HK-2 (cell line): ENCODE results near the gene NUP98.
"Not testable (repeated sequence)": the region's sequence is repeated elsewhere in the genome, so short reads cannot be mapped to it uniquely, and the experiment has no call there.

Experiments
- DNase-seq: peaks from one replicate; pipeline ENCODE4 v3.0.0-alpha.2; 2018; ENCODE audit not compliant: unreplicated experiment

NUP98 gene

DNA sequence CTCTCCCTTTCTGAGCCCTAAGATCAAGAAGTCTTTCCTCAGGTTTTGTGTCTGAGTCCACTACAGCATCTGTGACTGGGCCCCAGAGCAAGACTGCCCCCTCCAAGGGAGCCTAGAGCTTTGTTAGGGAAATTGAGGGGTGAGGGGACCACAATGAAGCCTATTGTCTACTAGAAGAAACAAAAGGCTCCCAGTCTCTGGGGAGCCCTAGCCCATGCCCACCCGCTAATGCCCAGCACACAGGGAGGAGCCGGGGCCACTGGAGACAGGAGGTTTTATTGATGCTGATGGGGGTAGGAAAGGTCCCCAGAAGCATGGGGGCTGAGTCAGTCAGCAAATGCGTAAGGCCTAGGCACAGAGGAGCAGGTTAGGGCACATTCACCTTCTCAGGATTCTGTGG lies 29.4 kb upstream of the NUP98 start:
- DNase-seq: no peak

DNA sequence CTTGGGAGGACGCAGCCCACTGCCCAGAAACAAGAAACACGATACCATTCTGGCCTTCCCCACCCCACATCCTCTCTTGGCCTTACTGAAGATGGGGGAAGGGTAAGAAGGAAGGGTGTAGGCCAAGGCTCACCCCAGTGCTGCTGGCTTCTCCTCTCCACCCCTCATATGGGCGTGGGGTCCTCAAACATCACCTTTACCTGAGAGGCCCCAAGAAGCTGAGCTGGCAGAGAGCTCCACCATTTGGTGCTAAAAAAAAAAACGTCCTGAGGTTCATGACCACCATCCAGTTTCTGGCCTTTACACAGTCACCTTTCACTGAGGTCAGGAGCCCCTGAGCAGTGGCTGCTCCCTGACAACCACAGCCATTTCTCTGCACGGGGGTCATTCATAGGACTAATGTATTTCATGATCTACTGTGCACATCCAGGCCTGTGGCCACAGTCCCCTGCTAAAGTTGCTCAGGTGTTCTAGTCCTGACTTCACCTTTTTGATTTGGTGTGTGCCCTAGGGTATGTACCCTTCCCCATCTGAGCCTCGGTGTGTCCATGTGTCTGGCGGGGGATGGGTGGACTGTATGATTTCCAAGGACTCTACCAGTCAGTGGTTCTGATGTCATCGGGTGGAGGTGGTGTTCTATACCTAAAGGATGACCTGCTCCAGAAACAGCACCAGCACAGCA lies 28.3 kb upstream of the NUP98 start:
- DNase-seq: no peak

DNA sequence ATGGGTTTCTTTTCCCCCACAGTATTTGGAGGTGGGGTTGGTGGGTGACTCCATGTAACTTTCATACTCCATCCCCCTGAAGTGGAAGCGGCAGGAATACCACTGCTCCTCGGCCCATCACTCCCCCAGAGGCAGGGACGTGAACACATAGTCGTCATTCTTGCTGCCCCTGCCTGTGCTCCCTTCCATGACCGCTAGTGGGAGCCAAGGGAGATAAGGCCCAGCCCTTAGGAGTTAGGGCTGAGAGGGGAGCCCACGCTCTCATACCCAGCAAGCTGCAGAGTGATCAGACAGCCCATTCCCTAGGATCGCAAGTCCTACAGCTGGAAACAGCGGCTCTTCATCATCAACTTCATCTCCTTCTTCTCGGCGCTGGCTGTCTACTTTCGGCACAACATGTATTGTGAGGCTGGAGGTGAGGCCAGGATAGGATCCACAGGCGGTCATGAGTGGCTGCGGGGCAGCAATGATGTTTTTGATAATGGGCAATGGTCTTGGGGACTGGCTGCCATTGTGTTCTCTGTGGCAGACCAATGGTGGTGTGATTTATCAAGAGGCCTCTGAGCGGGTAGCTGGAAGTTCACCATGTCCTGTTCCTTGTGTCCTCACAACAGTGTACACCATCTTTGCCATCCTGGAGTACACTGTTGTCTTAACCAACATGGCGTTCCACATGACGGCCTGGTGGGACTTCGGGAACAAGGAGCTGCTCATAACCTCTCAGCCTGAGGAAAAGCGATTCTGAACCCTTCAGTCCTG lies 27.5 kb upstream of the NUP98 start:
- no peak for DNase-seq

DNA sequence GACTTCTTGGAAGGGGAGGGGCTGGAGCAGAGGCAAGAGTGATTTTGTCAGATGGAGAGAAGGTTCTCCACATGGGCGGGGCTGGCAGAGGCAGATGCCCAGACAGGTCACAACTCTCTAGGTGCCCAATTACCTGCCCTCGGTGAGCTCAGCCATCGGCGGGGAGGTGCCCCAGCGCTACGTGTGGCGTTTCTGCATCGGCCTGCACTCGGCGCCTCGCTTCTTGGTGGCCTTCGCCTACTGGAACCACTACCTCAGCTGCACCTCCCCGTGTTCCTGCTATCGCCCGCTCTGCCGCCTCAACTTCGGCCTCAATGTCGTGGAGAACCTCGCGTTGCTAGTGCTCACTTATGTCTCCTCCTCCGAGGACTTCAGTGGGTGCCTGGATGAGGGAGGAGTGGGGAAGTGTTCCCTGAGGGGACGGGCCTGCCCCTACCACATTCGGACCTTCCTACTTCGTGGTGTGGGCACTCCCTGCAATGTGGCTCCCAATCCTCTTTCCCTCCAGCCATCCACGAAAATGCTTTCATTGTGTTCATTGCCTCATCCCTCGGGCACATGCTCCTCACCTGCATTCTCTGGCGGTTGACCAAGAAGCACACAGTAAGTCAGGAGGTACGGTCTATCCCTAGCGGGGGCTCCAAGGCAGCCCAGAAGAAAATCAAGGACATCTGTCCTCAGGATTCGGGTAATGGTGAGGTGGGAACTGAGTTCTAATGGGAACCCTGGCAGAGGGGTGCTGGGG lies 26.6 kb upstream of the NUP98 start:
- DNase-seq: no peak

DNA sequence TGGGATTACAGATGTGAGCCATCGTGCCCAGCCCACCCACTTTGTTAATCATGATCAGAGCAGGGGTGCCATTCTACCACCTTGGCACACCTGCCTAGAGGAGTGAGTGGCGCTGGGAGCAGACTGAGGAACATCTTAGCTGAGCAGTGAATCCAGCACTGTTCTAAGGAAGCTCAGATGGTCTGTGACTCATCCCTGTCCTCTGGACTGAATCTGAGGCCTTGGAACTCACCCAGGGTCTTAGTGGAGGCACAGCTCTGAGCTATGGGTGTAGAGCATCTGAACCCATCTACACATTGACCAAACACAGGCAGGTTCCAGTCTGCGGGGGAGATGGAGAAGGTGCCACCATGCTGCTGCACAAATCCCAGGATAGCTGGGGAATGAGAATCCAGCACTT lies 25.9 kb upstream of the NUP98 start:
- no peak for DNase-seq

DNA sequence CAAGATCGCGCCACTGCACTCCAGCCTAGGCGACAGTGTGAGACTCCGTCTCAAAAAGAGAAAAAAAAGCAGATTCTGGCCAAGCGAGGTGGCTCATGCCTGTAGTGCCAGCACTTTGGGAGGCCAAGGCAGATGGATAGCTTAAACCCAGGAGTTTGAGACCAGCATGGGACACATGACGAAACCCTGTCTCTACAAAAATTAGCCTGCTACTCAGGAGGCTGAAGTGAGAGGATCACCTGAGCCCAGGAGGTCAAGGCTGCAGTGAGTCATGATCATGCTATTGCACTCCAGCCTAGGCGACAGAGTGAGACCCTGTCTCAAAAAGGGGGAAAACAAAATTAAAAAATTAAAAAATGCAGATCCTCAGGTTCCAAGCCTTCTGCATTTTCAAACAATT lies 25.0 kb upstream of the NUP98 start:
- no peak for DNase-seq

DNA sequence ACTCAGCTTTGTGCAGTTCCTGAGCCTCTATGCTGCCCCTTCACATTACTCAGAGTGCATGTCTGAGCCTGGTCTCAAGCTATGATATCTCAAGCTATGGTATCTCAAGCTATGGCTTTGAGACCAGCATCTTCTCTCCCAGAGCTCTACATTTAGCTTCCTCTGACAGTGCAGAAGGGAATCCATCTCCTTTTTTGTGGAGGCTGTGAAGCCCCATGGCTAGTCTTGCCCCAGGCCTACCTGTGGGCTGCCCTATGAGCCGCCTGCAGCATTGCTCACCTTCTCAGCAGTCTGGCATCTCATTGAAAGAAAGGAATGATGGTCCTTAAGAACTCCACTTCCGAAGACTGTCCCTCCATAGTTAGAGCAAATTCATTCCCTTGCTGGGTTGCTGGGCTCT lies 23.6 kb upstream of the NUP98 start:
- no peak for DNase-seq

DNA sequence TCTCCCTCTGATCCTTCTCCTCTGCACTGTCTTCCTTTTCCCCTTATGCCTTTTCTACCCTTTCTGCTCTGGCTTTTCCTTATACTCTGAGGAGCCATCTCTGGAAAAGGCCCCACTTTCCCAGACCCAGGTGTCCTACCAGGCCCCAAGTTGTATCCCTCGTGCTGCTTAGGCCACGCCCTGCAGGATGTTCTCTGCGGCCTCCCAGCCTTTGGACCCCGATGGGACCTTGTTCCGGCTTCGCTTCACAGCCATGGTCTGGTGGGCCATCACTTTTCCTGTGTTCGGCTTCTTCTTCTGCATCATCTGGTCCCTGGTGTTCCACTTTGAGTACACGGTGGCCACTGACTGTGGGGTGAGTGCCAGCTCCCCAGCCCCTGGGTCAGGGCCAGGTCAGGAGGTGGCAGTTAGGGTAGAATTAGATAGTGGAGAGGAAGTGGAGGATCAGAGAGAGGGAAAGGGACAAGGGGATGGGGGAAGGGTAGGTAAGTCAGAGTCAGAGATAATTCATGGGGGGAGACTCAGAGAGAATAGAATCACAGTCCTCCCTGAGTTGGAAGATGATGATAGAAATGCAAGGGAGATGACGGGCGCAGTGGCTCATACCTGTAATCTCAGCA lies 19.9 kb upstream of the NUP98 start:
- DNase-seq: no peak

DNA sequence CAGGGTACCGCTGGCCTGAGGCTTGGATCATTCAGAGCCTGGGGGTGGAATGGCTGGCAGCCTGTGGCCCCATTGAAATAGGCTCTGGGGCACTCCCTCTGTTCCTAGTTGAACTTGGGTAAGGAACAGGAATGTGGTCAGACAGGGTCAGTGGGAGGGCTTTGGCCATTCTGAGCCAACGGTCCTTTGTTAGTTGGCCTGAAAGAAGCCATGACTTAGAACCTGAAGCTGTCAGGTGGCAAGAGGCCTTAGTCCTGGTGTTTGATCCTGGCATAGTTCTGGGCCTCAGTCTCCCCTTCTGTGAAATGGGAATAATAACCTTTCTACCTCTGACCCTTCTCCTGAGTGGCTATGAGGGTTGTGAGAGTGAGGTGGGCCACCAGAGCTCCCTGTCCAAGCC lies 19.3 kb upstream of the NUP98 start:
- DNase-seq: no peak

DNA sequence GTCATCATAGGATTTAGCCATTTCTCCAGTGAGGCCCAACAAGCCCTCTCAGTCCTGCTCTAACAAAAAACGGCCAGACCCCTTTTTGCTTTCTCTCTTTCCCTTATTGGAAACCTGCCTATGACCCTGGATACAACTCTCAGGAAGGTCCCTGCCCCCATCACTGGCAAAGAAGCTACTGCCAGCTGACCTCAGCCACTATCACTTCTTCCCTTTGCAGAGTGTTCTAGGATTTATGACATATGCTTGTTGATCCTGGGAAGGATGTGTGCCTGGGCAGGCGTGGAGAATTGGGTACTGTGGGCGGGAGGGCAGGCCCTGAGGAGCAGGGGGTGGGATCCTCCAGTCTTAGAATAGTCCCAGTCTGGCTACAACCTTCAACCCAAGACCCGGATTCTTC lies 18.5 kb upstream of the NUP98 start:
- DNase-seq: no peak

DNA sequence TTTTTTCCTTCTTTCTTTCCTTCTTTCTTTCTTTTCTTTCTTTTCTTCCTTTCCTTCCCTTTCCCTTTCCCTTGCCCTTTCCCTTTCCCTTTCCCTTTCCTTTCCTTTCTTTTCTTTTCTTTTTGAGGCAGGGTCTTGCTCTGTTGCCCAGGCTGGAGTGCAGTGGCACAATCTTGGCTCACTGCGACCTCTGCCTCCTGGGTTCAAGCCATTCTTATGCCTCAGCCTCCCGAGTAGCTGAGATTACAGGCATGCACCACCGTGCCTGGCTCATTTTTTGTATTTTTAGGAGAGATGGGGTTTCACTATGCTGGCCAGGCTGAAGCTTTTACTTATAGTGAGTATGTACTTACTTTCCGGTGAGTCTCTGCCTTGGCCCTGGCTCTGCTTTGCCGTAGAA lies 17.5 kb upstream of the NUP98 start:
- not testable (repeated sequence) for DNase-seq

DNA sequence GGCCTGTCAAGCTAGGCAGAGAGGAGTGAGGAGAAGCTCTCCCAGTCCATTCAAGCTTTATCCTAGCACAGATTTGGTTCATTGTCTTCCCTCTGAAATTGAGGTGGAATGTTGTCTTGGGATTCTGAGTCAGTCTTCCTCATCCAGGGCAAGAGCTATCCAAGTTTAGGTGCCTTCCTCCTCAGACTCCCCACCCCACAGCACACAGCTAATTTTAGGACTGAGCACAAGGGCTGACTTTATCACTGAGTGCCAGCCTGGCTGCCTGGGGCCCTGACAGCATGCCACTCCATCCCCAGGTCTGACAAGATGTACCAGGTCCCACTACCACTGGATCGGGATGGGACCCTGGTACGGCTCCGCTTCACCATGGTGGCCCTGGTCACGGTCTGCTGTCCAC lies 13.6 kb upstream of the NUP98 start:
- DNase-seq: no peak

DNA sequence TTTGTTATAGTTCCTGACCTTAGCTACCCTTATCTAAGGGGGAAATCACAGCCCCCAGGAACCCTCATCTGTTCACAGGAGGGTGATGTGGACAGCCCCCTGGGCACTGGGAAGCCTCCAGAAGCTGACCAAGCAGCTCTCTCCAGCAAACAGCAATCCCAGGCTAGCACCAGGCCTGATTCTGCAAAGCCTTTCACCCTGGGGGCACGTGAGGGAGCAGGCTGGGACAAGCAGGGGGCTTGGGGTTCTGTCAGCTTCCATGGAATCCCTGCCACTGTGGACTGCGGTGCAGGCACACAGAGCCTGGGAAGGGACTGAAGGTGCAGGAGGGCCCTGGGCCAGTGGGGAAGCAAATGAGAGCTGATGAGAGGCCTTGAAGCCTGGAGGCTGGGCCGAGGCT lies 13.1 kb upstream of the NUP98 start:
- no peak for DNase-seq

DNA sequence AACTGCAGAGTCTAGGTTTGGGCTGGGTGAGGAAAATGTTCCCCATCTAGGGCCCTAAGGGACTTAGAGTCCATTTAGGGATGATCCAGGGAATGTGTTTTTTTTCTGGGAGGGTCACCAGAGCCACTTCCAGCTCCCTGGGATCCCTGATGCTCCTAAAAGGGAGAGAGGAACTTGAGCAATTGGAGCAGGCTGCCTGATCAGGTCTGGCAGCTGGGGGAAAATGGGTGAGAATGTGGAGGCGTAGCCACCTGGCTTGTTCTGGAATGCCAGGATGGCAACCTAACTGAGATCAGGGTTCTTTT lies 12.2 kb upstream of the NUP98 start:
- no peak for DNase-seq

DNA sequence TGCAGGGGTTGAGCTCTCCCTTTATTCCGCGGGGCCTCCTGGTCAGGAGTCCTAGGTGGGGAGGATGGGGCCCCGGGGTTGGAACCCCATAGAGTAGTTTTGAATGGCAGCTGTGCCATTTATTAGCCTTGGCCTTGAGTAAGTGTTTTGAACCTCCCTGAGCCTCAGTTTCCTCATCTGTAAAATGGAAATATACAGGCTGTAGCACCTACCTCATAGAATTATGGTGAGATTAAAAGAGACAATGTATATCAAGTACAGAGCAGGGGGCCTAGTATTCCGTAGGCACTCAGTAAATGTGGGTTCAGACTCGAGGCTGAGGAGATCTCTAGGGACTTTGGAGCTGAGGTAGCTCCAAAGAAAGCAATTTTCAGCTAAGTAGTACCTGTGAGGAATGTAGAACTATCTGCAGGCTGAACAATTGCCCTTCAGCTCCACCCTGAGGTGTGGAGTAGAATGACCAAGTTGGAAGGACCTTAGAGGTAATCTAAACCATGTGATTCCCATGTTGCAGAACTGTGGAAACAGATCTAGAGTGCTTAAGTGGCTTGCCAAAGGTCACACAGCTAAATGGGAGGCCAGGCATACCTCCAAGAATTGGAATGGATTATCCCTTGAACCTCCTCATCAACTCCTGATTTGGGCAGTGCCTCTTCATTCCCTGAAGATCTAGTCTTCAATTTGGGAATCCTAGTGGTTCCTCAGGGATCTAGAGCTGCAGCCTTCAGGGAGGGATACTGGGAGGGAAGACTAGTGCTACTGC lies 11.7 kb upstream of the NUP98 start:
- DNase-seq: peak; percentile 27

DNA sequence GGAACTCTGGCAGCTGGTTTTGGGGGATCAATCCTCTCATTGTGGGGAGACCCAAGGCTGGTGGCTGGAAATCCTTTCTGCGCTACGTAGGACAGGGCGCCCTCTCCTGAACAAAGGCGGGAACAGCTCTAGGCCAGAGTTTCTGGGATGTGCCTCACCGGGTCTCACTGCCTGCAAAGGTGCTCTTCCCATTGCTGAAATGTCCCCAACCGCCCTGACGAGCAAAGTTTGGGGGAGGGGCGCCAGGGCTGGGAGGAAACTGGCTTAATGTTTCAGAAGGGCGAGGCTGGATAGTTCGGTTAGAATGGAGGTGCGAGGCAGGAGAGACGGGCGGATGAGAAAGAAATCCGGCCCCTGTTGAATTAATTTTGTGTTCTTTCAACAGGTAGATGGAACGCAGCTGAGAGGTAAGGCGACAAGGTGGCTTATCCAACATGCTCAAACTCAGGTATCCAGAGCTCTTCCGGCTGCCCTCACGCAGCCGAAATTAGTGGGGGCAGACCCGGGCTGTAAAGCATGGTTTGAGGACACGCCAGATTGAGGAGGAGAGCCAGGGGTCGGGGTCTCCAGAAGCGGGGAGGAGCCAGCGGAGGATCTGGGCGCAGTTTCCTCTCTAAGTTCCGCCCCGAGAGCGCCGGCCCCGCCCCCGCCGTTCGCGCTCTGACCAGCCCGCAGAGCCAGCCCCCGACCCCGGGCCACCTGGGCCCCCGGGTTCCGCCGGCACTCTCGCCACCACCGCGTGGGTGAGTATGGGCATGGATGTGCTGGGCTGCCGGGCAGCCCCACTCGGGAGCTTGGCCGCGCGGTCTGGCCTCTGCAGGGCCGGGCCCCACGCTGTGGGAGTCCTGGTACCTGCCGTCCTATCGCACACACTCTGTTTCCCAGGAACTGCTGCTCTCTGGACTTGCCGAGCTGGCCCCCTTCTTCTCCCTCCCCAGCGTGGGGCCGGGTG lies 10.8 kb upstream of the NUP98 start, which contains the start of gene PGAP2:
Gene PGAP2 (plus strand): TSS at position 652 of the 952 bp plus-strand sequence. CDS start 2,700 bp downstream, outside the sequence.
- DNase-seq: peak; percentile 69

DNA sequence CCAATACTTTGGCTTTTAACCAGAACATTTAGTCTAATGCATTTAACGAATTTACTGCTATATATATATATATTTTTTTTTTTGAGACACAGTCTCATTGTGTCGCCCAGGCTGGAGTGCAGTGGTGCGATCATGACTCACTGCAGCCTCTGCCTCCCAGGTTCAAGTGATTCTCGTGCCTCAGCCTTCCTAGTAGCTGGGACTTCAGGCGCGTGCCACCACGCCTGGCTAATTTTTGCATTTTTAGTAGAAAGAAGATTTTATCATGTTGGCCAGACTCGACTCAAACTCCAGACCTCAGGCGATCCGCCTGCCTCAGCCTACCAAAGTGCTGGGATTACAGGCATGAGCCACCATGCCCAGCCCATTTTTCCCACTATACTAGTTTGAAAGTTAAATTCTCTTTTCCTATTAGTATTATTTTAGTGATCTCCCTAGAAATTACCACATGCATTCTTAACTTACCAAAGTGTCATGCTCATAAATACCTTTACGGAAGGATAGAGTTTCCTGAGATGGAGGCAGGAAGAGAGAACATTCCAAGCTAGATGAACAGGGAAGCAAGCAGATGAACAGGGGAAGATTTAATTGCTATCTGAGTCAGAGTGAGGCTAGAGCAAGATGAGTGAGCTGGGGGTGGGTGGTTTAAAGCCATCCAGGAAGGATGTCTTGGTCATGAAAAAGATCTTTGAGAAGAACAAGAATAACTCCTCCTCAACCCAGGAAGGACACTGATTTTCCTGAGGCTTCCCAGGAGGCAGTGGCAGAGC lies 6.6 kb upstream of the NUP98 start:
- peak; percentile 31 for DNase-seq

DNA sequence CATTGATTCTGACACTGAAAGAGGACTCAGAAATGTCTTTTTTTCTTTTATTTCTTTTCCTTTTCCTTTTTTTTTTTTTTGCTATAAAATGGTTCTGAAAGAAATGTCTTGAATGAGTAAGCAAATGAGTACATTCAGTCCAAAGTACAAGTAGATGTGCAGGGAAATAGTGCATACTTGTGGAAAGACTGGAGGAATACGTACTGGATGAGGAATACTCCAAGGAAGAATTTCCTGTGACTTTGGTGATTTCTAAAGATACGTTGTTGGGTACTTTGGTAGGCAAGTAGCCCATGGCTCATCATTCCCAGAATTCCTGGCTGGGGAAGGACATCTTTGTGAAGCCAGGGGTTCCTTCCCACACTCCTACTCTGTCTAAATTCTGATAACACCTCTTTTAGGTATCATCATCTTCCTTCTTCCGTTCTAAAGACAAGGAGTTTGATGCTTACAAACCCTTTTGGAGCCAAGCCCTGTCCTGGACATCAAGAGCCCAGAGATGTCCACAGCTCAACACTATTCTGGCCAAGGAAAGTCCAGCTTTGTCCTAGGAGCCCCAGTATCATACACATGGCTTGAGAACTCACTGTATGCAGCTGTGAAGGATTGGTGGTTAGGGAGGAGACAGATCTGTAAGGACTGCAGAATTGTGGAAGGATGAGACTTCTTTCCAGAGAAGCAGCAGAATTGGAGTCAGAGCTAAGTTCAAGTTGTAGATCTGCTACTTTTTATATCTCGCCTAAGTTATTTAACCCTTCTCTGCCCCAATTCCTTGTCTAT lies 4.8 kb upstream of the NUP98 start:
- no peak for DNase-seq

DNA sequence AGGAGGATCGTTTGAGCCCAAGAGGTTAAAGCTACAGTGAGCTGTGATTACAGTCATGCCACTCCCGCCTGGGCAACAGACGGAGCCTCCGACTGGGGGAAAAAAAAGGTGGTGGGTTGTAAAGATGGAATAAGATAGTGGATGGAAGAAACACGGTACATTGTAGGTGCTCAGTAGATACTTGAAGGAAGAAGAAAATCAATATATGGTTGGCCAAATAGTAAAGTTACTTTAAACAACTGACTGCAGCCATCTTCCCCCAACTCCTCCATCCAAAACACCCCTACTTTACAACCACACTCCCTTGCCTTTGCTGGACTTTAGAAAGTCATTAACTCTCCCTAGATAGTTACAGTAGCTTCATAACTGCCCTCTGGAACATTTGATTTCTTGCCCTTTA lies 2.5 kb upstream of the NUP98 start:
- no peak for DNase-seq
